CD4-positive, alpha-beta T cell treated with Interleukin-6 for 4 hours (primary cell): Measurements from ENCODE around the gene USP48.
"Not testable (repeated sequence)": the region's sequence is repeated elsewhere in the genome, so short reads cannot be mapped to it uniquely, and the experiment has no call there.

ENCODE experiments used
- DNase-seq: peaks from one replicate; pipeline ENCODE4 v3.0.0-alpha.2; 2020; ENCODE audit warnings: mixed read lengths

Gene USP48

GRCh38 chr1:21631590-21631943, 151.4 kb downstream of the USP48 start:
- DNase-seq: not testable (repeated sequence)

DNA sequence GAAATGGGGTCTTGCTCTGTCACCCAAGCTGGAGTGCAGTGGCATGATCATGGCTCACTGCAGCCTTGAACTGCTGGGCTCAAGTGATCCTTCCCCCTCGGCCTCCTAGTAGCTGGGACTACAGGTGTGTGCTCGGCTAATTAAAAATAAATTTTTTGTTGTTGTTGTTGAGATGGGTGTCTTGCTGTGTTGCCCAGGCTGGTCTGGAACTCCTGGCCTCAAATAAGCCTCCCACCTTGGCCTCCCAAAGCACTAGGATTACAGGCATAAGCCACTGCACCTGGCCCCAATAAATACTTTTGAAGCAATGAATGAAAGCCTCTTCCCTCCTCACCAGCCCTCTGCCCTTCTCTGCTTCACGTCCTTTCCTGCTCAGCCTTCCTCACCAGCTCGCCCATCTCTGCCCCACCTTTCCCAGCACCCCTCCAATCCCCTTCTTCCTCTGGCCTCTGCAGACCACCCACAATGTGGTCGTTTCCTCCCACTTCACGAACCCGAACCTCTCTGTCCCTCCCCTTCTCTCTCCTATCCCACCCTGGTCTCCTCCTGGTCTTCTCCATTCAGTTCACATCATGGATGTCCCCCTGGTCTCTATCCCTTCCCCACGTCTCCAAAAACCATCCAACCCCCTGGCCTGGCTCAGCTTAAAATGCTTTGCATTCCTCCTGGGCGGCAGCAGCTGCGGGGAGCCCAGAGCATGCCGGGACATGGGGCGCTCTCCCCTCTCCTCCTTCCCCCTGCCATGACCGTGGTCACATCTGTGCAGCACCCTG, 152.2 kb downstream of the USP48 start:
- no peak for DNase-seq

DNA sequence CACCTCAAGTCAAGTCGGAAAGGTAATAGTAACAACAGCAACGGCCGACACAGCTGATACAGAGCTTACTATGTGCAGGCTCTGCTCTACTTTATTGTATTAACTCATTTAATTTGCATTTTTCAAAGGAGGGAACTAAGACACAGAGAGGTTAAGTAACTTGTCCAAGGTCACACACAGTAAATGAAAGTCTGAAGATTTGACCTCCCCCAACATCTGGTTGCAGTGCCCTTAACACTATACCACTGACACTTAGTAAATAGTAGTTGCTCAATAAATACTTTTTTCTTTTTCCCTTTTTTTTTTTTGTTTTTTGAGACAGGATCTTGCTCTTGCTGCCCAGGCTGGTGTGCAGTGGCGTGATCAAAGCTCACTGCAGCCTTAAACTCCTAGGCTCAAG, 153.0 kb downstream of the USP48 start:
- DNase-seq: no peak

DNA sequence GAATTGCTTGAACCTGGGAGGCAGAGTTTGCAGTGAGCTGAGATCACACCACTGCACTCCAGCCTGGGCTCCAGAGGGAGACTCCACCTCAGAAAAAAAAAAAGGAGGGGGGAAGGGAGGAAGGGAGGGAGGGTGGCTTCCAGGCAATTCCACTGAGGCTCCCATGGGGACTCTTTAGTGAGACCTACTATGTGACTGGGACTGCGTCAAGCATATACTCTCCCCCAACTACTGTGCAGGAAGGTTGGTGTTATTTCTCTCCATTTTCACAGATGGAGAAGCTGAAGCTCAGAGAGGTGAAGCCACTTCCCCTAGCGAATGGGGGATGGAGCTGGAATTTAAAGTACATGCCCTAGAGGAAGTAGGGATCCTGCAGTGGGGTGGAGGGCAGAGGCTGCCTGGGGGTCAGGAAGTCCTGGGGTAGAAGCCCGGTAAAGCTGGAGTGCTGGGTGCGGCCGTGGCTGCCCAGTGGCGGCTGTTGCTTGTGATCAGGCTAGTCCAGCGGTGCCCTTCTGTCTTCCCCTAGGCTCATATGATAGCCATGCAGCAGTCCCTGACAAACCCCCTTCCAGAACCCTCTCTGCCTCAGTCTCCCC, 154.1 kb downstream of the USP48 start:
- no peak for DNase-seq
